Measurements from ENCODE around the gene ZNF335.
"Not testable (repeated sequence)": the region's sequence is repeated elsewhere in the genome, so short reads cannot be mapped to it uniquely, and the experiment has no call there.

Gene ZNF335

DNA sequence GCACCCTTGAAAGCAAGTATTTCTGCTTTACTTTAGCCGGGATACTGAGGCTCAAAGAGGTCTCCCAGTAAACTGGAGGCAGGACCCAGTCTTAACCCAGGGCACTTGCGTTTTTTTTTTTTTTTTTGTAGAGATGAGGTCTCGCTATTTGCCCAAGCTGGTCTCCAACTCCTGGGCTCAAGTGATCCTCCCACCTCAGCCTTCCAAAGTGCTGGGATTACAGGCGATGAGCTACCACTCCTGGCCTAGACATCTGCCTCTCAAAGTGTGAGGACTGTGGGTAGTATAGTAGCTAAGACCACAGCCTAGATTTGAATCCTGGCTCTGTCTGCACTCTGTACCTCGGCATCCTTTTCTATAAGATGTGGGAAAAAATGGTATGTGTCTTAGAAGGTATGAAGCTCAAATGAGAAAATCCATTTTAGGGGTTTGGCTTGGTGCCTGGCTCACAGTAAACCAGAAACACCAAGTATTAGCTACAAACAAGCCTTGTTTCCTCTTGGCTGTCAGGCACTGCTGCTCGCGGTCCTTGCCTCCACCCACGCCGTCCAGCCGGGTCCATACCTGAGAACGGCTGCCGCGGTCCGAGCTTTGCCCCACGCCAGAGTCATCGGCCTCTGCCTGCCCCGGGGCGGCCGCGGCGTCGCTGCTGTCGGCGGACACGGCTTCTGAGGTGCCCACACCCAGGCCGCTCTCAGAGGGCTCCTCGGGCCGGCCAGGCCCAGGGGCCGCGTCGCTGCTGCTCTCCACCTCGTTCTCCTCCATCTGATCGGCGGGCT lies 1.2 kb downstream of the ZNF335 start:
- no peak for DNase-seq

DNA sequence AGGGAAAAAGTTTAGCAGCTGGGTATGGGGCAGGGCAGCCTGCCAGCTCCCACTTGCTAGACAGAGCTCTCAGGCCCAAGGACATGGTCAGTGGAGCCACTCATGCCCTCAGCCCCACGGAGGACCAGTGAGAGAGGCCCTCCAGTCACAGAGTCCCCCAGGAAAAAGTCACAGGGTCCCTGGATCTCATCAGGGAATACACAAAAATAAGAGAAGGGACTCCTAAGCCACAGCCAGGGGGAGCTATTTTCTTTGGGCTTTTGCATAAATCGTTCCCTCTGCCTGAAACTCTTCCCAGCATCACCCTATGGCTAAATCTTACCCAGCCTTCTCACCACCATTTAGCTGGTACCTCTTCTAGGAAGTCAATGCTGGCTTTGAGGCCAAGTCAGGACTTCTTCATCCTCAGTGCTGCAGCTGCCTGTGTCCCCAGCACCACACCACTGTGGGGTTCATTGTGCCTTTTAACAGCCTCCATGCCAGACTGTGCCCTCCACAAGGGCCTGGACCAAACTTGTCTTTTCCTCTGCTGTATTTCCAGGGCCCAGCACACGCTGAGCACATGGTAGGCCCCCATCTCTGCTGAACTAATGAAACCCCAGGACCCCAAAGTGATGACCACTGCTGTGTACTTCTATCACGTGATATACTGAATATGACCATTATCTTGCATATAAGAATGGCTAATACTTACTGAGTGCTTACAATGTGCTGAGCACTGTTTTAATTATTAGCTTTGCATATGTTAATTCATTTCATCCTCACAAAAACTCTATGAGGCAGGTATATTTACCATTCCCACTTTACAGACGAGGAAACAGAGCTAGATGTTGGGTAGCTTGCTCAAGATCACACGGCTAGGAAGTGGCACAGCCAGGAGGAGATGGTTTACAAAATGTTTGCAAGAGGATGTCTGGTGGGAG lies 2.0 kb downstream of the ZNF335 start:
- no peak for DNase-seq

DNA sequence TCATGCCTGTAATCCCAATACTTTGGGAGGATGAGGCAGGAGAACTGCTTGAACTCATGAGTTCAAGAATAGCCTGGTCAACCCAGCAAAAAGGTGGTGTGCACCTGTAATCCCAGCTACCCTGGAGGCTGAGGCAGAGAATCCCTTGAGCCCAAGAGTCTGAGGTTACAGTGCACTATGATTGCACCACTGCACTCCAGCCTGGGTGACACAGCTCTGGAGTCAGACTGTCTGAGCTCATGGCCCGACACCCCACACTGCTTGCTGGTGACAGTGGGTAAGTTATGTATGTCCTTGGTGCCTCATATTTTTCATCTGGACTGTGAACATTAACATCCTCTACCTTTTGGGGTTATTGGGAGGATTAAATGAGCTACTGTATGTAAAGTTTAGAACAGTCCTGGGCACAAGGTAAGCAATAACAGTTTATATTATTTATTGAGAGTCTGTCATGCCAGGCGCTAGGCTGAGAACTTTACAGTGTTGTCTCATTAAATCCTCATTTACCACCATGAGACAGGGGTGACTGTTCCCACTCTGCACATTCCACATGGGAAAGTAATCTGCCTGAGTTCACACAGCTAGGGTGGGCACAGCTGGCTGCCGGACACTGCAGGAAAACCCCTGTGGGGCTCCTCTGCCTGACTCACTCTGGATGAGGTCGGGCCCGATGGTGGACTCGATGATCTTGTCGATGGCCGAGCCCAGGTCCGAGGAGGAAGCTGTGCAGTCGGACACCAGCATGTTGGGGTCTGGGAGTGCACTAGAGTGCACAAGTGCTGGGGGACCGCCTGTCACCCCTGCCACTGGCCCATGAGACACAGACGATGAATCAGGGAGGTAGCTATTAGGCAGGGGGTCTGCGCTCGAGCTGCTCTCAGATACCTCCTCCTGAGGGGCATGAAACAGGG lies 2.9 kb downstream of the ZNF335 start:
- no peak for DNase-seq

DNA sequence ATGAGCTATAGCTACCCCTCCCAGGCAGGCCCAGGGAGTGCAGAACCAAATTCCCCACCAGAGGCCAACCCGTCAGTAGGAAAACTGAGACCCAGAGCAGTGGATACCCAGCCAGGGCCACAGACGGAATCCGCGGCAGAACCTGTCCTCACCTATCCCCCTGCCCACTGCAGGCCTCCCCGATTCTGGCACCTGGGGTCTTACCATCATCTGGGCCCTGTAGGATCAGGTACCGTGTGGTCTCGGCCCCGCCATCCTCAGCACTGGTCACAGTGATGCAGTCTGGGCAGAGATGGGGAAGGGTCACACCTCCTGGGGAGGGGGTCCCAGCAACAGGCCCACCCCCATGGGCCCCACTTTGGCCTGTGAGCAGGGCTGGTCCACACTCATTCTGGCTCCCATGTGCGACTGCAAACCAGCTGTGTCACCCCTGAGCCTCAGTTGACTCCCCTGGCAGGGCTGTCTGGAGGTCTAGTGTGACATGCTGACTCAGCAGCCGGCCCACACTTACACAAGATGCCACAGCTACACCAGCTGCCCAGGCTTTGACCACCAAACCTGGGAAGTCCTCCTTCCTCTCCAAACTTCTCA lies 3.8 kb downstream of the ZNF335 start:
- no peak for DNase-seq

DNA sequence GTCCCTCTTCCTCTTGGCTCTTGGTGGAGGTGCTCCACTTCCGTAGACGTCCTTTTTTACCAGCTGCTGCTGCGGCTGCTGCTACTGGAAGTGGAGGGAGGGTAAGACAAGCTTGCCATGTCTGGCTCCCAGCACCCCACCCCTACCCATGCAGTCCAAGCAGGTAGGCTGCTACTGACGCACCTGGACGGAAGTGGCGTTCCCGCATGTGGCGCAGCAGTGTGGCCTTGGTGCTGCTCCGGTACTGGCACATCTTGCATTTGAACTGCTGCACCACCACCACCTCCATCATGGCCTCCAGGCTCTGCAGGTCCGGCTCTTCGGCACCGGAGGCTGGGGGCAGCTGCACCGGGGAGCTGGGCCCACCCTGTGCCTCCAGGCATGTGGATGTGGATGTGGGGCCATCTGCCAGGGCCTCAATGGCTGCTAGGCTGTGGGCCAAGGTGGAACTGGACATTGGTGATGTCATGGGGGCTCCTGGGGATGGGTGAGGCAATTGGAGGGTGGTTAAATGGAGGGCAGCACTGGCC lies 4.4 kb downstream of the ZNF335 start:
- DNase-seq: no peak

DNA sequence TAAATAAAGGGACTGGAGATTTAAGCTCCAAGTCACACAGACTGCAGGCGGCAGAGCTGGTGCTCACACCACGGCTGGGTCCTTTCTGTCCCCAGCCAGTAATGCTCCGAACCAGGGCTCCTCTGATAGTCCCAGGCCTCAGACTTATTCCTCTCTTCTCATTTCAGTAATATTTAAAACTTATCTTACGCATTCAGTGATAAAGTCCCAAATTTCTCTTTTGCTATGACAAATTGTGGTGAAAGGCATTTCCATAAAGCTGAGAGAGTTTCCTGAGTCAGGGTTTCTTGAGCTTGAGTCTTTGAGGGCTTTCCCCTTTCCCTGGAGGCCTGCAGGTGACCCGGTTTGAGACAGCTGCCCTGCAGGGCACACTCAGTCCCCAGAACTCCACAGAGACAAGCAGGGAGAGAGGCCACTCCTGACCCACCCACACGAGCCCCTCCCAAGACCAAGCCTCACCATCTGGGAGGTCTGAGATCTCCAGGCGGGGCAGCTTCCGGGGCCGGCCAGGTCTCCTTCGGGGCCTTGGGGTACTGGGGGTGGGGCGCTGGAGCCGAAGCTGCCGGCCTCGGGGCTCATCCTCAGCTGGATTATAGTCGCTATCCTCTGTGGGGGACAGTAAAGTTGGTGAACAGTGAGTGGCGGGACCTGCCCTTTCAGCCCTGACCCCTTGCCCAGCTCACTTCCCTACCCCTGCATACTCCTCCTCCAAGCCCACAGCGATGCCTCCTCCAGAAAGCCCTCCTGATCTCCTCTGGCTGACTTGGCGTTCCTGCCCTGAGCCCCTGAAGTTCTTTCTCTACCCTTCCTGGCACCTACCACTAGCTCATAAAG lies 6.6 kb downstream of the ZNF335 start:
- DNase-seq: no peak

DNA sequence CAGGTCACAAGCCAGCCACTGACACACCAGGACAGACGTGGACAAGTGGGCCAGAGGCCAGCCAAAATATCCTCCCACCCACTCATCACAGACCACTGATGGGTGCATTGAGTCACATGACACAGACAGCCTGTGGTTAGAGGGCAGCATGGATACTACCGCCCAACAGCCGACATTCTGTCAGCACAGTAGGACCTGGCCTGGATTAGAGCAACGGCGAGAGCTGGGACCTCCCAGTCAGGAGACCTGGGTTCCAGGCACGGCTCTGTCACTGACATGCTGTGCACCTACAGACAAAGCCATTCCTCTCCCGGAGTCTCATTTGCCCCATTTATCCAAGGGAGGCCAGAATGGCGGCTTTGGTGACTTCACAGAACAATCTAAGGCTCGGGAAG lies 8.0 kb downstream of the ZNF335 start:
- DNase-seq: no peak

DNA sequence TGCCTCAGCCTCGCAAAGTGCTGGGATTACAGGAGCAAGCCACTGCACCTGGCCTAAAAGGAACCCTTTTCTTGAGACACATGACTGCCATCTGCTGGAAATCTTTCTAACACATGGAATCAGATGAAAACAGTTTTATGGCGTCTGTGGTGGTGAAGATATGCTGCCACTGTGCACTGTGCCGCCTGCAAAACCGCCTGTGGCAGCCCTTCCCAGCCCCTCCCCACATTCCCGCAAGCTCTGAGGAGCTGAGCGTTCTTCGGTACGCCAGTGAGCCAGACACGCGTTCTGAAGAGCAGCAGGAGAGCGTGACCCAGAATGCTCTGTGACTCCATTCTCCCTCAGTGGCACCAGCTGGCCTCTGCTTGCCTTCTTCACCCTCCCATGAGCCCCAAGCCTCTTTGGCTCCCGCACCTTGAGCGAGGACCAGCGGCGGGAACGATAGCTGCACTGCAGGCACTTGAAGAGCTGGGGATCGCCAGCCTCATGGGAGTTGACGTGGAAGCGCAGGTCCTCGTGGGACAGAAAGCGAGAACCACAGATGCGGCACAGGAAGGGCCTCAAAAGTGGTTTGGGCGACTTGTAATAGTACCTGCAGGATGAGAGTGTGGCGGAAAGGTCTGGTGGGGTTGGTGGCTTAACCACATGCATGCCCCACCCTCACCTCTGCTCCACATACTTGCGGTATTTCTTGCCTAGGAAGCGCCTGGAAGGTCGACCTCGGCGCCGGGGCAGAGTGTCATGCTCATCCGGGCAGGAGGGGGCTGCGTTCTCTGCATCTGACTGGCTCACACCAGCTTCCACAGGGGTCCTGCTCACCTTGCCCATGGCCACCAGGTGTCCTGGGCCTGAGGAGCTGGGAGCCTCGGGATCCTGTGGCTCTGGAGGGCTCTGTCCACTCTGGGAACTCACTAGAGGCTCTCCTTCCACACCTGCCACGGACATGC lies 8.7 kb downstream of the ZNF335 start:
- DNase-seq: no peak

DNA sequence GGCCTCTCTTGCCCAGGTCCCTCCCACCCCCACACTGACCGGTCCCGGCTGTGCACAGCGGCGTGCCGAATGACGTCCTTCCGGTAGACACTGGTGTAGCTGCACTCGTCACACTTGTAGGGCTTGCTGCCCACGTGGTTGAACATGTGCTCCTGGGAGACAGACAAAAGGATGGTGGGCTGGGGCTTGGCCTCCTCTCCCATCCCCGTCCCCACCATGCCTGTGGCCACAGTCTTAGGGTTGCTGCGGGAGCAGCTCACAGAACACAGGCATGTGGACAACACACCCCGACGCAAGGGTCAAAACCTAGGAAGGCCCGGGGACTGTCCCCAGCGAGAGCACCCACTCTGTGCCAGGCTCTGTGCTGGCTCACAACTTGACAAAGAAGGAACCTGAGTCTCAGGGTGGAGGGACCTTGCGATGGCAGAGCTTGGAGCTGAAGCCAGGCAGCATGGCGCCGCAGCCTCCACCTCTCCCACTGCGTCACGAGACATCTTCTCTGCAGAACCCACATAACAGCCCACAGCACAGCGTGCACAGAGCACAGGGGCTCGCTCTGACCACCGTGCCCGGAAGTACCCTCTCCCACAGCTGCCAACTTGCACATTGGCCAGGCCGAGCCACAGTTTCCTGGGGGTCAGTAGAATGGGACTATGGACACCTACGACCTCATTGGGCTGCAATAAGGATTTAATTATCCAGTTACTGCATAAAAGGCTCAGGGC lies 9.8 kb downstream of the ZNF335 start:
- no peak for DNase-seq

DNA sequence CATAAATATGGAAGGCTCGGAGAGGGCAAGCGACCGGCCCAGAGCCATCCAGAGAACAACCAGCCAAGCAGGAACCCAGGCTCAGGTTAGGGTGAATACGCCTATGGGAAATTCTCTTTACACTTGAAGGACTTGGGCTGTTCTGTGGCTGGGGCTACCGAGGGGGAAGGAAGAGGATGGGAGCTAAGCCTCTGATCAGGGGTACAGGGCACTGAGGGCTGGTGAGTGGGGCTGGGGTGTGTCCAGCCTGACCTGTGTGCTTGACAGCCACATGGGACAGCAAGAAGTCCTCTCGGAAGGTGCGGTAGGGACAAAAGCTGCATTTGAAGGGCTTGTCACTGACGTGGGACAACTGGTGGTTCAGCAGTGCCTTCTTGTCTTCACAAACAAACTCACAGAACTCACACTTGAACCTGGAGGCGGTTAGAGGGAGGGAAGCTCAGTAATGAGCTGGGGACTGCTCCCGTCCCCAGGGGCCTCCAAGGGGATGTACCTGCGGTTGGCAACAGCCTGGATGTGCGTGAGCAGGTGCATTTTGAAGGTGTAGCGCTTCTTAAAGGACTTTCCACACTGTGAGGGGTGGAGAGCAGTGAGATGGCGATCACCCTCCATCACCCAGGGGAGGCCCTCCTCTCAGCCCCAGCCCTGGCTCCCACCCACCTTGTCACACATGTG lies 11.9 kb downstream of the ZNF335 start:
- no peak for DNase-seq

DNA sequence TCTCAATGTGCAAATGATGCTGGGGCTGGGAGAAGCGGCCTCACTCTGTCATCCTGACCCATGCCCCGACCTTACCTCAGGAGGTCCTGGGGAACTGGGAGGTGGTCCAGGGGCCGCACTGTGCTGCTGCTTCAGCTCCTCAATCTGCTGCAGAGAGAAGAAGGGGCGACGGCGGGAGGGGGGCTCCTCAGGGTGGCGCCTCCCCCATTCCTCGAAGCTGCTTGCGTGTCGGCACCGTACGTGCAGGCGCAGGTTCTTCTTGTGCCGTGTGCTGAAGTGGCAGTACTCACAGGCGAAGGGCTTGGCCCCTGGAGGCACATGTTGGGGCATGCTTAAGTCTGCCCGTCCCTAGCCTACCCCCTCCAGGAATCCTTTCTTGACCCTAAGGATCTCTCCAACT lies 12.9 kb downstream of the ZNF335 start:
- DNase-seq: no peak

DNA sequence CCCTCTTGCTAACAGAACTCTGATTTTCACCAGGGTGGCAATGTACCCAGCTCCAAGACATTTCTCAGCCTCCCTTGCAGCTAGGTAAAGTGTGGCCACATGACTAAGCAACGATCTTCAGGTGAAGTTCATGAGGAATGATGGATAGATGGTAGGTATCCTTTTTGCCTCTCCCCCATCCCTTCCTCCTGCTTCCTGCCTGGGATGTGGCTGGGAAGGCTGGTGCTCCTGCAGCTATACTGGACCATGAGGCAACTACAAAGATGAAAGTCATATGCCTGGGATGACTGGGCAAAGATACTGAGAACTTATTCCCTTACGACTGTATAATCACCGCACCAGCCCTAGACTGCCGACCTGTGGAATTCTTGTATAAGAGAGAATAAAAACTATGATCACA lies 13.4 kb downstream of the ZNF335 start:
- no peak for DNase-seq

DNA sequence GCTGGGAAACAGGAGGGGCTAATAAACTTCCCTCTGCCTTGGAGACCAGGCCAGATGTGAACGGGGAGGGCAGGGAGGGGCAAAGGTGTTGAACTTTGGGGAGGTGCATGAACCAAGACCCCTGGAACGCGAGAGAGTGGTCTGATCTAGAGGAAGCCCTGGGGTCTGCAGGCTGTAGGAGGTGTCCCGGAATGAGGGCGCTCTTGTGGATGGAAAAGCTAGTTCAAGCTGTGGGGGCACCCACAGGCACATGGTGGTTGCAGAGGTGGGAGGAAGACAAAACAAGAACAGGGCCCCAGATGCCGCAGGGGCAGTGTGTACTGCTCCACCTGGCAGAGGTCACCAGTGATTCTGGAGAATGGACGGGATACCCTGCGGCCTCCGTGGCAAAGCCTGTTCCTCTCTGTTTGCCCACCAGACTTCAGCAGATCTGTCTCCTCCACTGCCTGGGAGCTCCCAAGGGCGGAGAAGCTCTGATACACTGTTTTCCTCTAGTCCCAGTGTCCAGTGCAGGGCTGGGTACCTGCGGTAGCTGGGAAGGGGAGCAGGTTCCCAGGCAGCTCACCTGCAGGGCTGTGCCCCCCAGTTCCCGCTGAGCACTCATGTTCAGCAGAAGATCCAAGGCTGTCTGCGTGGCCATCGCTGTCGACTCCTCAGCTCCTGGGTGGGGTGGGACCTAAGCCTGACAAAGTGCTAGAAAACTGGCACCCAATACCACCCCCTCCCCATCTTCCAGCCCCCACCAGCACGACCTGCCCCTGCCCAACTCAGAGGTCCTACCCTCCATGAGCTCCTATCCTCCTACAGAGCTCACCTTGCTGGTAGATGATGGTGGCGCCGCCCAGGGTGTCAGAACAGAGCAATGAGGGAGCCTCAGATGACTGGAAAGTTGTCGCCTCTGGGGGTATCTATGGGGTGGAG lies 14.7 kb downstream of the ZNF335 start:
- no peak for DNase-seq

DNA sequence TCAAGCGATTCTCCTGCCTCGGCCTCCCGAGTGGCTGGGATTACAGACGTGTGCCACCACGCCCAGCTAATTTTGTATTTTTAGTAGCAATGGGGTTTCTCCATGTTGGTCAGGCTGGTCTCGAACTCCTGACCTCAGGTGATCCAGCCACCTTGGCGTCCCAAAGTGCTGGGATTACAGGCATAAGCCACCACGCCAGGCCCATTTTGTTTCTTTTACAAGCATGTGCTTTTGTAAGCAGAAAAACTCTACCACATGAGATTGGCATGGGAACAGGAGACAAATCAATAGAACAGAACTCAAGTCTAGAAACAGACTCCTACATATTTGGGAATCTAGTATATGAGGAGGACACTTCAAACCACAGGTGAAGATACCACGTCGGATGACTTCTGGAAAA lies 15.7 kb downstream of the ZNF335 start:
- DNase-seq: not testable (repeated sequence)

DNA sequence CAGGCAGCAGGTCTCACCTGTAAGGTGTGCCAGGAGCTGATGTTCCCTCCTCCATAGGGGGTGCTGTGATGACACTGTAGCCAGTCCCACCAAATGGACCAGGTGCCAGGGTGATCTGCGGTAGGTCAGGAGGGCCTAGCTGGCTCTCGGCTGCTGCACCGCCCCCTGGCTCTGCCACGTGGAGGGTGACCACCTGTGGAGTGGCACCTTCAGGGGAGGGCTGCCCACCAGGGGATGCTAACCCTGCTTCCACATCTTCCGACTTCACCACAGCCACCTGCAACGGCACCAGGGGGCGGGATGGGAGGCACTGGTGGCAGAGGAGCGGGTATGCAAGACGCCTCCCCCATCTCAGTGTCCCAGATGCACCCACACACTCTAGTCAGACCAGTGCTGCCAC lies 18.3 kb downstream of the ZNF335 start:
- DNase-seq: no peak

DNA sequence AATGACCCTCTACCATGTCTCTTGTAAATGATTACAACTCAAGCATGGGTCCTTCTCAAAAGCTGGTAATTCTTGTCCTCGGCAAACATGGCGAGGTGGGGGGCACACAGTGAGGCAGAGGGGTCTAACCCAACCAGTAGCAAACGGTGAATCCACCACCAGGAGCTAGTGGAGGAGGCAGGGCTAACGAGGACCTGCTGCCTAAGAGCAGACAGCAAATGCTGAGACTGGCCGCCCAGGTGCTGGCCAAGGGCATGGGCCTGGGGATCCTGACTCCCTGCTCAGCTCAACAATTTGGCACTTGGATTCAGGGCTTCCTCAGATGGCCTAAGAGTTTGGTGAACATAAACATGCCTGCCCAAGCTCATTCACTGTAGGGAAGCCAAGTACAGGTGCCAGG lies 19.1 kb downstream of the ZNF335 start:
- DNase-seq: no peak

DNA sequence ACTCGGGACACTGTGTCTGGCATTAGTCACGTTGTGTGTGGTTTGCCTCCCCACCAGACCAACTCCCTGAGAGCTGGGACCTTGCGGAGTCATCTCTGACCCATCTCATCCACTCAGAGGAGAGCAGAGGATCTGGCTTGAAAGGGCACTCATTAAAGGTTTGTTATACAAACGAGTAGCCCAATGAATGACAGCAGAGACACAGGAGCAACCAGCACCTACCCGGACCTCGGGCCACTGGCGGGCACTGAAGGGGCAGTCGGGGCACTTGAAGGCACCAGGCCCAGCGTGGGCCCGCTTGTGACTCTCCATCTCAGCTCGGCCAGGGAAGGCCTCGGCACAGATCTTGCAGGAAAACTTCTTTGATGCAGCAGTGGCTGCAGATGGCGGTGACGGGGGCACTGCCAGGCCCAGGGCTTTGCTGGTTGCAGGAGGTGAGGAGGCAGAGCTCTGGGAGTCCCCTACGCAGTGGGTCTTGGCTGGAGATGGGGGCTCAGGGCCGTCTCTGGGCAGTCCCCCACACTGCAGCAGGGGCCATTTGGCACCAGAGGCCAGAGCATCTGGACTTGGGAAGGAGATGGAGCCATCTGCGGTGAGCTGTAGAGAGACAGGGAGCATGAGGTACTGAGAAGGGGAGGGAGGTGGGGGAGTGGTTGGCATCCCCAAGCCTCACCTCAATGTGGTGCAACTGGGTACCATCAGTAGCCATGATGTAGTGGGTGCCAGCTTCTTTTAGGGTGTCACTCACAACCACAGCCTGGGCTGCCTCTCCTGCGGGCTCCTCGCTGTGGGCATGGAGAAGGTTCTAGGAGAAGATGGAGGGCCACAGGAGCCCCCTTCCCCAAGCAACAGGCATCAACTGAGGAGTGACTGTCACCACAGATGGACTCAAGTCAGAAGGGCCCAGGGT lies 19.8 kb downstream of the ZNF335 start:
- DNase-seq: no peak

Data from effector CD4-positive, alpha-beta T cell (primary cell).